H9 (cell line): ENCODE results near the gene TRAT1. TPM values are rescaled to one million over a fixed set of nuclear protein-coding genes. Genes with fewer than 3 reads are reported as not detected.

Experiments used
- DNase-seq: peaks from one replicate; pipeline ENCODE4 v3.0.0-alpha.2; 2017
- H2AFZ ChIP-seq: one replicate; pipeline ENCODE4 v1.6.1; 2013; ENCODE audit warnings: mild to moderate bottlenecking, low read length, control low read depth, moderate library complexity
- H2AK5ac ChIP-seq: 2 replicates; pipeline ENCODE4 v1.6.1; 2013; ENCODE audit warnings: low read length, control low read depth, mixed read lengths; ENCODE audit not compliant: insufficient read length
- H2BK120ac ChIP-seq: one replicate; pipeline ENCODE4 v1.6.1; 2013; ENCODE audit warnings: low read depth, mild to moderate bottlenecking, low read length, control low read depth, inconsistent platforms; ENCODE audit not compliant: poor library complexity, severe bottlenecking
- H2BK12ac ChIP-seq: 2 replicates; pipeline ENCODE4 v1.6.1; 2013; ENCODE audit warnings: low read length, control low read depth, mixed read lengths, low read depth; ENCODE audit not compliant: insufficient read length
- H2BK15ac ChIP-seq: 2 replicates; pipeline ENCODE4 v1.6.1; 2013; ENCODE audit warnings: low read depth, low read length, control low read depth
- H2BK20ac ChIP-seq: one replicate; pipeline ENCODE4 v1.6.1; 2013; ENCODE audit warnings: low read depth, mild to moderate bottlenecking, low read length, control low read depth, inconsistent platforms; ENCODE audit not compliant: poor library complexity, severe bottlenecking
- H2BK5ac ChIP-seq: 2 replicates; pipeline ENCODE4 v1.6.1; 2013; ENCODE audit warnings: low read length, control low read depth, mixed read lengths; ENCODE audit not compliant: insufficient read length
- H3K14ac ChIP-seq: 2 replicates; pipeline ENCODE4 v1.6.1; 2013; ENCODE audit warnings: low read length, control low read depth; ENCODE audit not compliant: insufficient read depth
- H3K18ac ChIP-seq: 2 replicates; pipeline ENCODE4 v1.6.1; 2013; ENCODE audit warnings: low read depth, mild to moderate bottlenecking, mixed read lengths, low read length, control low read depth; ENCODE audit not compliant: insufficient read length
- H3K23ac ChIP-seq: 2 replicates; pipeline ENCODE4 v1.6.1; 2013; ENCODE audit warnings: low read length, control low read depth, mixed read lengths, low read depth; ENCODE audit not compliant: insufficient read length
- H3K23me2 ChIP-seq: 2 replicates; pipeline ENCODE4 v1.6.1; 2013; ENCODE audit warnings: low read depth, mild to moderate bottlenecking, mixed read lengths, low read length, control low read depth; ENCODE audit not compliant: insufficient read length, poor library complexity, severe bottlenecking
- H3K27ac ChIP-seq: 2 replicates; pipeline ENCODE4 v1.5.1; 2013; ENCODE audit warnings: low read length, control low read depth, mixed read lengths, low read depth; ENCODE audit not compliant: insufficient read length
- H3K27me3 ChIP-seq: 2 replicates; pipeline ENCODE4 v1.6.1; 2013; ENCODE audit warnings: low read length, control low read depth, inconsistent platforms; ENCODE audit not compliant: insufficient read depth
- H3K4ac ChIP-seq: 2 replicates; pipeline ENCODE4 v1.6.1; 2013; ENCODE audit warnings: low read depth, mild to moderate bottlenecking, control low read depth, inconsistent platforms, low read length, moderate library complexity
- H3K4me1 ChIP-seq: 2 replicates; pipeline ENCODE4 v1.6.1; 2013; ENCODE audit warnings: low read length, control low read depth, inconsistent platforms; ENCODE audit not compliant: insufficient read depth
- H3K4me2 ChIP-seq: 2 replicates; pipeline ENCODE4 v1.6.1; 2013; ENCODE audit warnings: low read length, control low read depth, mixed read lengths; ENCODE audit not compliant: insufficient read length, insufficient read depth
- H3K56ac ChIP-seq: 2 replicates; pipeline ENCODE4 v1.6.1; 2013; ENCODE audit warnings: low read depth, mild to moderate bottlenecking, mixed read lengths, low read length, control low read depth; ENCODE audit not compliant: insufficient read length
- H3K79me1 ChIP-seq: 2 replicates; pipeline ENCODE4 v1.6.1; 2013; ENCODE audit warnings: low read depth, mild to moderate bottlenecking, moderate library complexity, low read length, control low read depth, inconsistent platforms; ENCODE audit not compliant: insufficient read depth, poor library complexity, severe bottlenecking
- H3K79me2 ChIP-seq: 2 replicates; pipeline ENCODE4 v1.6.1; 2013; ENCODE audit warnings: low read length, control low read depth, inconsistent platforms; ENCODE audit not compliant: insufficient read depth
- H3K9ac ChIP-seq: 2 replicates; pipeline ENCODE4 v1.6.1; 2013; ENCODE audit warnings: low read length, control low read depth, mixed read lengths; ENCODE audit not compliant: insufficient read length; ENCODE audit errors: extremely low read depth
- H3K9me3 ChIP-seq: one replicate; pipeline ENCODE4 v1.6.1; 2013; ENCODE audit warnings: low read depth, low read length, inconsistent platforms; ENCODE audit not compliant: control insufficient read depth
- H3T11ph ChIP-seq: one replicate; pipeline ENCODE4 v1.6.1; 2013; ENCODE audit warnings: mild to moderate bottlenecking, low read length, control low read depth, inconsistent platforms
- H4K20me1 ChIP-seq: one replicate; pipeline ENCODE4 v1.6.1; 2013; ENCODE audit not compliant: control insufficient read depth, insufficient read length, insufficient read depth
- H4K5ac ChIP-seq: 2 replicates; pipeline ENCODE4 v1.6.1; 2013; ENCODE audit warnings: low read depth, mild to moderate bottlenecking, mixed read lengths, low read length, control low read depth; ENCODE audit not compliant: insufficient read length
- H4K8ac ChIP-seq: replicated peaks from 2 replicates; pipeline ENCODE4 v1.6.1; 2013; ENCODE audit warnings: low read length, control low read depth, mixed read lengths, low read depth; ENCODE audit not compliant: insufficient read length
- H4K91ac ChIP-seq: 2 replicates; pipeline ENCODE4 v1.6.1; 2013; ENCODE audit warnings: low read depth, mild to moderate bottlenecking, moderate library complexity, mixed read lengths, low read length, control low read depth; ENCODE audit not compliant: insufficient read length
- H3K27ac Mint-ChIP-seq, 3 experiments: 2 replicates in 2 of 3; 3 replicates in 1 of 3; pipeline ENCODE4 v1.8.0; 2020 to 2021; ENCODE audit warnings: mixed read lengths in 3 of 3, mild to moderate bottlenecking in 1 of 3, moderate library complexity in 1 of 3
- H3K27me3 Mint-ChIP-seq: 2 replicates; pipeline ENCODE4 v1.8.0; 2021; ENCODE audit warnings: low read depth, mild to moderate bottlenecking, moderate library complexity, mixed read lengths
- H3K36me3 Mint-ChIP-seq, 3 experiments: 2 replicates in 2 of 3; 3 replicates in 1 of 3; pipeline ENCODE4 v1.8.0; 2020 to 2021; ENCODE audit warnings: low read depth in 3 of 3, mixed read lengths in 3 of 3; ENCODE audit not compliant: insufficient read depth in 1 of 3
- H3K4me1 Mint-ChIP-seq, 2 experiments: 2 replicates each; pipeline ENCODE4 v1.8.0; 2020; ENCODE audit warnings: mixed read lengths in 2 of 2
- H3K4me3 Mint-ChIP-seq, 2 experiments: 2 replicates in 1 of 2; 3 replicates in 1 of 2; pipeline ENCODE4 v1.8.0; 2020 to 2021; ENCODE audit warnings: mild to moderate bottlenecking in 2 of 2, mixed read lengths in 2 of 2, moderate library complexity in 1 of 2
- H3K9me3 Mint-ChIP-seq, 2 experiments: 2 replicates in 1 of 2; 3 replicates in 1 of 2; pipeline ENCODE4 v1.8.0; 2020; ENCODE audit warnings: mild to moderate bottlenecking in 2 of 2, mixed read lengths in 2 of 2, moderate library complexity in 1 of 2
- WGBS: extraction: QIAGEN DNeasy Blood & Tissue Kit; methylation state at CpG from one replicate; pipeline ENCODE4 v1.1.7; 2013; ENCODE audit warnings: missing lambda C conversion rate, low lambda C conversion rate, mixed read lengths; ENCODE audit not compliant: insufficient read length; ENCODE audit errors: extremely low coverage; 5-methylcytosine and 5-hydroxymethylcytosine counted together
- total RNA-seq: library from RNA; stranded (reverse); gene quantifications from 2 replicates; pipeline ENCODE4 v1.2.1, GENCODE V29; 2021
- TF ChIP-seq, protein P1 (sequence below): fragments of 200-600 bp; sonication (generic); conservative IDR thresholded peaks from 3 replicates; pipeline ENCODE4 v1.8.0; 2021; ENCODE audit warnings: antibody characterized with exemption, mild to moderate bottlenecking

The TRAT1 gene
- total RNA-seq, 1 experiment from 2014 or later = not detected

DNA sequence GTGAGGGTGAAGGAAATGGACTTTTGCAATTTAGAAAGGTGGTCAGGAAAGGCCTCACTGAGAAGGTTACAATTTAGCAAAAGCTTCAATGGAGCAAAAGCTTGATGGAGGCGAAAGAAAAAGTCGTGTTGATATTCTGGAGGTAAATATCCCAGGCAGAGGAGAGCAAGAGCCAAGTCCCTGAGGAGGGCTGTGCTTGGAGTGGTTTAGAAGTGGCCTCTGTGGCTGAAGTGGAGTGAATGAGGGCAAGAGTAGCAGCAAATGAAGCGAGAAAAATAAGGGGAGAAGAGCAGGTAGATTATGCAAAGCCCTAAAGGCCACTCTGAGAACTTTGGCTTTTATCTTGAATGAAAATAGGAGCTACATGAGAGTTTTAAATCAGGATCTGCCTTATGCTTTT, 76.9 kb downstream of the TRAT1 start:
- H2BK120ac ChIP-seq = no peak overlapping the region
- H2BK15ac ChIP-seq = no peak overlapping the region
- no peak overlapping the region for H4K8ac ChIP-seq
- no peaks in the 10 kb centered on the region for H3K27me3 ChIP-seq
- no peaks in the 10 kb centered on the region for H3K79me1 ChIP-seq
- no peak overlapping the region for H2AFZ ChIP-seq
- Mint-ChIP-seq H3K4me1 (no peaks in the 10 kb centered on the region), H3K27ac (peak overlapping the region in 1 of 3 experiments; percentile 64; a peak in 2 of 7 replicates), H3K36me3 (no peaks in the 10 kb centered on the region), H3K27me3 (peaks cover 1% of the 10 kb centered on the region; the same call in 1 of the 2 replicates), H3K4me3 (no peak overlapping the region), H3K9me3 (no peaks in the 10 kb centered on the region; a peak in 1 of 5 replicates)
- no peaks in the 10 kb centered on the region for H3K4me1 ChIP-seq
- TF ChIP-seq, protein P1, sequence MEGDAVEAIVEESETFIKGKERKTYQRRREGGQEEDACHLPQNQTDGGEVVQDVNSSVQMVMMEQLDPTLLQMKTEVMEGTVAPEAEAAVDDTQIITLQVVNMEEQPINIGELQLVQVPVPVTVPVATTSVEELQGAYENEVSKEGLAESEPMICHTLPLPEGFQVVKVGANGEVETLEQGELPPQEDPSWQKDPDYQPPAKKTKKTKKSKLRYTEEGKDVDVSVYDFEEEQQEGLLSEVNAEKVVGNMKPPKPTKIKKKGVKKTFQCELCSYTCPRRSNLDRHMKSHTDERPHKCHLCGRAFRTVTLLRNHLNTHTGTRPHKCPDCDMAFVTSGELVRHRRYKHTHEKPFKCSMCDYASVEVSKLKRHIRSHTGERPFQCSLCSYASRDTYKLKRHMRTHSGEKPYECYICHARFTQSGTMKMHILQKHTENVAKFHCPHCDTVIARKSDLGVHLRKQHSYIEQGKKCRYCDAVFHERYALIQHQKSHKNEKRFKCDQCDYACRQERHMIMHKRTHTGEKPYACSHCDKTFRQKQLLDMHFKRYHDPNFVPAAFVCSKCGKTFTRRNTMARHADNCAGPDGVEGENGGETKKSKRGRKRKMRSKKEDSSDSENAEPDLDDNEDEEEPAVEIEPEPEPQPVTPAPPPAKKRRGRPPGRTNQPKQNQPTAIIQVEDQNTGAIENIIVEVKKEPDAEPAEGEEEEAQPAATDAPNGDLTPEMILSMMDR = no peak
- H2BK12ac ChIP-seq = no peak overlapping the region
- no peak for DNase-seq
- WGBS = no CpG with 5 or more reads among the region's 3 CpGs
- no peaks in the 10 kb centered on the region for H3K9me3 ChIP-seq
- no peak overlapping the region for H3K27ac ChIP-seq
- no peak overlapping the region for H2AK5ac ChIP-seq
- H3K9ac ChIP-seq = no peak overlapping the region
- H3K18ac ChIP-seq = no peak overlapping the region
- no peak overlapping the region for H3K14ac ChIP-seq
- no peaks in the 10 kb centered on the region for H3K79me2 ChIP-seq
- no peaks in the 10 kb centered on the region for H4K20me1 ChIP-seq
- H4K5ac ChIP-seq = no peak overlapping the region
- no peak overlapping the region for H3K56ac ChIP-seq
- no peak overlapping the region for H4K91ac ChIP-seq
- no peak overlapping the region for H3T11ph ChIP-seq
- H3K4ac ChIP-seq = no peak overlapping the region
- H3K4me2 ChIP-seq = no peak overlapping the region
- no peak overlapping the region for H3K23ac ChIP-seq
- H2BK5ac ChIP-seq = no peak overlapping the region
- no peaks in the 10 kb centered on the region for H3K23me2 ChIP-seq
- no peak overlapping the region for H2BK20ac ChIP-seq

Other genes with a start within 250 kb of the TRAT1 start
- gene CIP2A, start 233.3 kb upstream of the TRAT1 start, total RNA-seq = 34.2 and 38.8 TPM in 2 replicates
- 22.1 and 24.1 TPM in 2 replicates for gene DZIP3, start 233.1 kb upstream of the TRAT1 start, total RNA-seq
- not detected in 2 replicates for gene RETNLB, start 65.4 kb upstream of the TRAT1 start, total RNA-seq
- gene GUCA1C, start 131.1 kb downstream of the TRAT1 start, total RNA-seq = not detected in 2 replicates